ENCODE results near the gene ANKRD35.
A peak's percentile ranks its signal among the peaks of the same experiment; 100 is the strongest.

The ANKRD35 gene

DNA sequence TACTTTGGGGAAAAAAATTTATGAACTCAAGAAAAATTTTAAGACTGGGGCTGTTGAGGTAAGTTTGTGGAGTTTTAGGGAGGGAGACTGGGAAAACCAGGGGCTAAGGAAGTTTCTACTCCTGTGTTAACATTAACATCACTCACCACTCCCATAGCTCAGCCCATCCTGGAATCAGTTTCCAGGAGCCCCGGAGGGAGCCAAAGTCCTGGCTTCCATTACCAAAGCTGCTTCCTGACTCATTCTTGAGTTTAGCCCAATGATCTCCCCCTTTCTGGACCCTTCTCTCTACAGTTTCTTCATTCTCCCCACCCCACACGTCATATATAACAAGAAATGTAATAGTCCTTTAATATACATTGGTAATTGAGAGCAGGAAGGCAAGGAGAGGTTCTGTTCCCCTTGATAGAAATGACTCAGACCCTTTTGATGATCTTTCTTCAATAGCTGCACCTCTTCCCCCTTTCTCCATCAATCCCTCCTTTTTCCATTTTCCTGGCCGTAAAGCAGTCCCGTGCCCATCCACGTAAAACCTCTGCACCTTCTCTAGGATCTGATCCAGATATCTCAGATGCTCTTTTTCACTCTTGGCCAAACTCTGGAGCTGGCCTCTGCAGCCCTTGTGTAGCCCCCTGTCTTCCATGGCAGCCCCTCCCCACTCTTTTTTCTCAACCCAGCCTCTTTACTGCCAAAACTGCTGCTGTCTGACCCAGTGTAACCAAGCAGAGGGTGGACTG, 22.2 kb downstream of the ANKRD35 start:
- TF ChIP-seq MYC (IDR thresholded peaks at IDR 0.05; ENCODE audit: low read depth, low read length) (no peak), MAX (IDR thresholded peaks at IDR 0.05; ENCODE audit: low read depth, low read length) (no peak), CTCF (IDR thresholded peaks at IDR 0.05; ENCODE audit: low read depth, low read length) (no peak), POLR2A (IDR thresholded peaks at IDR 0.05; ENCODE audit: extremely low read depth, insufficient read length) (no peak)
- no peak overlapping the region for H3K4me3 ChIP-seq (ENCODE audit: low read depth, low read length)
- no peak for DNase-seq (ENCODE audit: low read depth)

DNA sequence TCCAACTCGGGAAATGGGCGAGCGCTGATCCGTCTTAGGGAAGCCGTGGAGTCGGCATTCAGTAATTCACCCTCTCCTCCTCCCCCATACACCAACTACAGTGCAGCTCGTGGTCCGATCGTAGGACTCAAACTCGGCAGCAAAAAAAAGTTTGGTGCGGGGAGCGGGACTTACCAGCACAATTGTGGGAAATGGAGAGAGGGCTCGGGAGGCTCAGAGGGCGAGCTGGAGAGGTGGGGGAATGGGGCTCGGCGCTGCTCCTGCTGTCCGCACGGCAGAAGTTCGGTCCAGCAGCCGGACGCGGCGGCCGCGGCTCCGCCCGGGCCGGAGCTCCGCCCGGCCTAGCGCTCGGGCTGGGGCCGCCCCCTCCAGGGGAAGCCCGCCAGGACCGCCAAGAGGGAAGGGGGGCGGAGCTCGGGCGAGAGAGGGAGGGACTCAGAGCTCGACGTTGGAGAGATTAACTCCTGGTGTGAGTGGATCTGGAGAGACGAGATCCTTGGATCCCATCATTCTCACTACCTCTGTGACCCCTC, 26.1 kb downstream of the ANKRD35 start:
- TF ChIP-seq POLR2A (IDR thresholded peaks at IDR 0.05; ENCODE audit: extremely low read depth, insufficient read length), result peak; percentile 81
- no peak for TF ChIP-seq MAX (IDR thresholded peaks at IDR 0.05; ENCODE audit: low read depth, low read length)
- TF ChIP-seq MYC (IDR thresholded peaks at IDR 0.05; ENCODE audit: low read depth, low read length), result no peak
- H3K4me3 ChIP-seq (ENCODE audit: low read depth, low read length), result peak overlapping the region; percentile 85
- peak; percentile 85 for DNase-seq (ENCODE audit: low read depth)

DNA sequence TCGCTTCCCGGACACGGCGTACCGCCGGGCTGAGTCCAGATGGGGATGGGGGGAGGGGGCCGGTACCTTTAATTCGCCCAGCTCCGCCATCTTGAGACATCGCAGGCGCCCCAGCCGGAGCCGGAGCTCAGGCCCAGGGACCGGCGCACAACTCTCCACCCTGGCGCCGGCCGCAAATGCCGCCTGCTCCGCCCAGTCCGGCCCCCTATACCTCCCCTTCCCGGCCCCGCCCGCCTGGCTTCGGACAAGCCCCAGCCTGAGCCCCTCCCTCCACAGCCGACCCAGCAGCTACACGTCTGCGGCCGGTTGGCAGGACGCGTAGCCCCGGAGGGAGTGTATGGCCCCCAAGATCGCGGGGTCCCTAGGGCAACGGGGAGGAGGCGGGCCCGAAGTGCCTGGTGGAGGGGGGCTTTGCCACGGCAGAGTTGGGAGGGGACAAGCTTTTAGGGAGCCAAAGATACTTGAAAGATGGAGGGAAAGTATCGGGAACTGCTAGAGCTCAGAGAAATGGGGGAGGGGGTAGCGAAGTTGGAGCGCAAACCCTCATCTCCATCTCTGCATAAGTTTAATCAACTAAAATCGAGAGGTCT, 26.7 kb downstream of the ANKRD35 start, which contains the start of gene PIAS3:
TSS of gene PIAS3 (minus strand) at position 181 of the 590 bp plus-strand sequence. CDS start at position 90, 91 bp downstream.
- peak within 1 kb of the TSS; percentile 85 for H3K4me3 ChIP-seq (ENCODE audit: low read depth, low read length)
- peak; percentile 96 for DNase-seq (ENCODE audit: low read depth)
- no peak for TF ChIP-seq POLR2A (IDR thresholded peaks at IDR 0.05; ENCODE audit: extremely low read depth, insufficient read length)
- no peak for TF ChIP-seq MYC (IDR thresholded peaks at IDR 0.05; ENCODE audit: low read depth, low read length)
- TF ChIP-seq MAX (IDR thresholded peaks at IDR 0.05; ENCODE audit: low read depth, low read length), result no peak; the same call in 1 of the 2 replicates
- TF ChIP-seq CTCF (IDR thresholded peaks at IDR 0.05; ENCODE audit: low read depth, low read length), result no peak

DNA sequence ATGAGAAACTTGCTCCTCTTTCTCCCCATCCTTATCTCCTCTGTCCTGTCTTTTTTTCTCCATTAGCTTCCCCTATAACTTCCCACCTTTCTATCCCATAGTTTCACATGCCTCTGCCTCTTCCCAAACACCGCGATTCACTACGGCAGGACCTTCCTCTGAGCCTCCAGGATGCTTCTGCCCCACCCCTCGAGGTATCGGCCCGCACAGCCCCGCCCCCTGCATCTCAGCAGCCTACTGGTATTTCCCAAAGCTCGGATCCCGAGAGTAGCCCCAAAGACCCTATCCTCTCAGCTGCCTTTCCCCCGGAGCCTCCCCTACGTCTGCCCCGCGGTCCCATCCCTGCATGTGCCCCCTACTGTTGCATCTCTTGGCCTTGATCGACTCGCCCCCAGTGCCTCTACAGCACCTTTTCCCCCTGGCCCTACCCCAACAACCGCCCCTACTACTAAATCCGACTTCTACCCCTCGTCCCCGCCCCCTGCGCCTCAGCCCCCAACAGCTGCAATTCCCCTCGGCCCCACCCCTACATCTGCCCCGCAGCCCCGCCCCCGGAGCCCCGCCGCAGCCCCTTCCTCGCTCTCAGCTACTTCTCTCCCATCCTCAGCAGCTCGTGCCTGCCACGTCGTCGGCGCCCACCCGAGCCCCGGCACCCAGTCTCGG, 27.3 kb downstream of the ANKRD35 start:
- peak; percentile 70 for DNase-seq (ENCODE audit: low read depth)
- no peak for TF ChIP-seq MYC (IDR thresholded peaks at IDR 0.05; ENCODE audit: low read depth, low read length)
- TF ChIP-seq POLR2A (IDR thresholded peaks at IDR 0.05; ENCODE audit: extremely low read depth, insufficient read length), result no peak
- TF ChIP-seq CTCF (IDR thresholded peaks at IDR 0.05; ENCODE audit: low read depth, low read length), result no peak
- no peak for TF ChIP-seq MAX (IDR thresholded peaks at IDR 0.05; ENCODE audit: low read depth, low read length)
- H3K4me3 ChIP-seq (ENCODE audit: low read depth, low read length), result peak overlapping the region; percentile 62

GRCh38 chr1:145857170-145857569, 28.5 kb downstream of the ANKRD35 start:
- no peak for DNase-seq (ENCODE audit: low read depth)
- H3K4me3 ChIP-seq (ENCODE audit: low read depth, low read length), result no peak overlapping the region
- TF ChIP-seq CTCF (IDR thresholded peaks at IDR 0.05; ENCODE audit: low read depth, low read length) (no peak), POLR2A (IDR thresholded peaks at IDR 0.05; ENCODE audit: extremely low read depth, insufficient read length) (no peak), MAX (IDR thresholded peaks at IDR 0.05; ENCODE audit: low read depth, low read length) (no peak), MYC (IDR thresholded peaks at IDR 0.05; ENCODE audit: low read depth, low read length) (no peak)

Data from NB4 (cell line).